Measurements from ENCODE around the gene APBA1.
"Not testable (repeated sequence)": the region's sequence is repeated elsewhere in the genome, so short reads cannot be mapped to it uniquely, and the experiment has no call there.

Gene APBA1

GRCh38 chr9:69453746-69454145 lies 218.4 kb downstream of the APBA1 start:
- in situ Hi-C loops (cut with MboI; ENCODE audit: low sequenced_read_pairs) = no loop called here

- in situ Hi-C loops (cut with MboI; ENCODE audit: low sequenced_read_pairs) = no loop called here
Measured at GRCh38 chr9:69452110-69452782, 219.9 kb downstream of the APBA1 start.

- in situ Hi-C loops (cut with MboI; ENCODE audit: low sequenced_read_pairs) = no loop called here
Measured at GRCh38 chr9:69446496-69446895, 225.7 kb downstream of the APBA1 start.

GRCh38 chr9:69445251-69445650 lies 226.9 kb downstream of the APBA1 start:
- in situ Hi-C loops (cut with MboI; ENCODE audit: low sequenced_read_pairs) = no loop called here

GRCh38 chr9:69444791-69445190 lies 227.4 kb downstream of the APBA1 start:
- in situ Hi-C loops (cut with MboI; ENCODE audit: low sequenced_read_pairs) = no loop called here

- in situ Hi-C loops (cut with MboI; ENCODE audit: low sequenced_read_pairs) = no loop called here
Measured at GRCh38 chr9:69444021-69444420, 228.2 kb downstream of the APBA1 start.

- in situ Hi-C loops (cut with MboI; ENCODE audit: low sequenced_read_pairs) = no loop called here
Measured at GRCh38 chr9:69443178-69443577, 229.0 kb downstream of the APBA1 start.

- in situ Hi-C loops (cut with MboI; ENCODE audit: low sequenced_read_pairs) = no loop called here
Measured at GRCh38 chr9:69442486-69442885, 229.7 kb downstream of the APBA1 start.

GRCh38 chr9:69440254-69440955 lies 231.8 kb downstream of the APBA1 start:
- in situ Hi-C loops (cut with MboI; ENCODE audit: low sequenced_read_pairs) = not testable (repeated sequence)

GRCh38 chr9:69439654-69440053 lies 232.5 kb downstream of the APBA1 start:
- in situ Hi-C loops (cut with MboI; ENCODE audit: low sequenced_read_pairs) = not testable (repeated sequence)

- in situ Hi-C loops (cut with MboI; ENCODE audit: low sequenced_read_pairs) = no loop called here
Measured at GRCh38 chr9:69433968-69434367, 238.2 kb downstream of the APBA1 start.

GRCh38 chr9:69433392-69433791 lies 238.8 kb downstream of the APBA1 start:
- in situ Hi-C loops (cut with MboI; ENCODE audit: low sequenced_read_pairs) = no loop called here

- in situ Hi-C loops (cut with MboI; ENCODE audit: low sequenced_read_pairs) = no loop called here
Measured at GRCh38 chr9:69432623-69433022, 239.5 kb downstream of the APBA1 start.

GRCh38 chr9:69431777-69432176 lies 240.4 kb downstream of the APBA1 start:
- in situ Hi-C loops (cut with MboI; ENCODE audit: low sequenced_read_pairs) = no loop called here

- in situ Hi-C loops (cut with MboI; ENCODE audit: low sequenced_read_pairs) = no loop called here
Measured at GRCh38 chr9:69431203-69431602, 241.0 kb downstream of the APBA1 start.

- in situ Hi-C loops (cut with MboI; ENCODE audit: low sequenced_read_pairs) = no loop called here
Measured at GRCh38 chr9:69430206-69430605, 242.0 kb downstream of the APBA1 start.

- in situ Hi-C loops (cut with MboI; ENCODE audit: low sequenced_read_pairs) = no loop called here
Measured at GRCh38 chr9:69429281-69429680, 242.9 kb downstream of the APBA1 start.

GRCh38 chr9:69428017-69428785 lies 244.0 kb downstream of the APBA1 start:
- in situ Hi-C loops (cut with MboI; ENCODE audit: low sequenced_read_pairs) = no loop called here

- in situ Hi-C loops (cut with MboI; ENCODE audit: low sequenced_read_pairs) = no loop called here
Measured at GRCh38 chr9:69427286-69427685, 244.9 kb downstream of the APBA1 start.

GRCh38 chr9:69425136-69425801 lies 246.9 kb downstream of the APBA1 start:
- in situ Hi-C loops (cut with MboI; ENCODE audit: low sequenced_read_pairs) = no loop called here

Data from hTERT RPE-1 (cell line).